HG03575 (cell line): ENCODE data around the gene HYAL4.
"Not testable (repeated sequence)": the region's sequence is repeated elsewhere in the genome, so short reads cannot be mapped to it uniquely, and the experiment has no call there.

Source experiments
- ATAC-seq: cut with Tn5 transposase; IDR thresholded peaks from one replicate; pipeline ENCODE4 v1.9.1; 2021; ENCODE audit not compliant: unreplicated experiment, insufficient number of reproducible peaks, low FRiP score; ENCODE audit errors: extremely low read depth

HYAL4 gene

GRCh38 chr7:123844142-123844541, 827 bp upstream of the HYAL4 start:
- not testable (repeated sequence) for ATAC-seq

- ATAC-seq, result no peak
Measured at GRCh38 chr7:123845823-123846216, 851 bp downstream of the HYAL4 start.

- ATAC-seq, result no peak
Measured at GRCh38 chr7:123846217-123846891, 1.4 kb downstream of the HYAL4 start.

GRCh38 chr7:123847868-123848267, 2.9 kb downstream of the HYAL4 start:
- ATAC-seq, result no peak

GRCh38 chr7:123849855-123850254, 4.9 kb downstream of the HYAL4 start:
- no peak for ATAC-seq

- ATAC-seq, result not testable (repeated sequence)
Measured at GRCh38 chr7:123851404-123851803, 6.4 kb downstream of the HYAL4 start.

- ATAC-seq, result not testable (repeated sequence)
Measured at GRCh38 chr7:123854291-123854690, 9.3 kb downstream of the HYAL4 start.

- not testable (repeated sequence) for ATAC-seq
Measured at GRCh38 chr7:123856428-123856827, 11.5 kb downstream of the HYAL4 start.

GRCh38 chr7:123860848-123861247, 15.9 kb downstream of the HYAL4 start:
- no peak for ATAC-seq

- no peak for ATAC-seq
Measured at GRCh38 chr7:123862775-123863174, 17.8 kb downstream of the HYAL4 start.

GRCh38 chr7:123863461-123863860, 18.5 kb downstream of the HYAL4 start:
- ATAC-seq, result no peak

GRCh38 chr7:123864012-123864411, 19.0 kb downstream of the HYAL4 start:
- no peak for ATAC-seq

- no peak for ATAC-seq
Measured at GRCh38 chr7:123864436-123864835, 19.5 kb downstream of the HYAL4 start.

GRCh38 chr7:123864966-123865365, 20.0 kb downstream of the HYAL4 start:
- no peak for ATAC-seq

GRCh38 chr7:123865517-123866117, 20.6 kb downstream of the HYAL4 start:
- peak; percentile 78 for ATAC-seq

- no peak for ATAC-seq
Measured at GRCh38 chr7:123867225-123867624, 22.3 kb downstream of the HYAL4 start.

- peak; percentile 72 for ATAC-seq
Measured at GRCh38 chr7:123871998-123872867, 27.3 kb downstream of the HYAL4 start.

GRCh38 chr7:123872908-123873307, 27.9 kb downstream of the HYAL4 start:
- no peak for ATAC-seq

GRCh38 chr7:123876557-123877256, 31.7 kb downstream of the HYAL4 start:
- no peak for ATAC-seq
